ENCODE measurements around the gene DOCK2. TPM values are rescaled to one million over a fixed set of nuclear protein-coding genes. Genes with fewer than 3 reads are reported as not detected.

The DOCK2 gene
- total and polyA plus RNA-seq, 2 of the 8 experiments (the other 6 are each of a cell fraction or from before 2014, with no cell fraction given): 3.9 to 5.7 TPM

DNA sequence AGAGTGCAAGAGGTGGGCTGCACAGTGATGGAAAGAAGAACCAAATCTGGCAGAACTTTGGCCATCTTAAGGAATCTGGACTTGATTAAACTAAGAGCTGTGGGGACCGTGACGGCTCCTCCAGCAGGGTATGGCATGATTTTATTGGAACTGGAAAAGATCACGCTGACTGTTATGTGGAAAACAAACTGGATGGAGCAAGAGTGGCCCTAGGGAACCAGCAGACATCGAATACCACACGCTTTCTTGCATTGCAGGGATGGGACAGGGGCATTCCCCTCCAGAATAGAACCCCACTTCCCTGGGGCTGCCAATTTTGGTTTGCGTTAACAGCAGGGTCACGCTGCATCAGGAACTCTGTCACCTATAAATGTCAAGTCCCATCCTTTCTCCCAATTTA lies 304.5 kb downstream of the DOCK2 start:
- Histone ChIP-seq H2BK15ac (ENCODE audit: low read length) (no peak overlapping the region), H4K8ac (ENCODE audit: extremely low read depth, insufficient read depth, low read length) (no peak overlapping the region), H3K23me2 (ENCODE audit: low read depth, low read length) (no peaks in the 10 kb centered on the region), H3K9me3 (ENCODE audit: insufficient read depth in 2 of 2, low read depth in 1 of 2, low read length in 1 of 2) (no peaks in the 10 kb centered on the region), H3K36me3 (ENCODE audit: control insufficient read depth in 2 of 4, insufficient read depth in 4 of 4, low read length in 3 of 4) (no peaks in the 10 kb centered on the region), H3K79me1 (ENCODE audit: low read depth, low read length) (no peaks in the 10 kb centered on the region), H2BK120ac (replicated peaks; ENCODE audit: low read depth, low read length) (no peak overlapping the region), H3K14ac (ENCODE audit: insufficient read length) (no peak overlapping the region), H3K56ac (replicated peaks; ENCODE audit: insufficient read length, low read depth, low read length) (no peak overlapping the region), H4K5ac (ENCODE audit: insufficient read length, low read depth, low read length) (no peak overlapping the region), H3K79me2 (ENCODE audit: control insufficient read depth in 1 of 2, insufficient read depth in 2 of 2, low read length in 2 of 2) (no peaks in the 10 kb centered on the region), H3K23ac (ENCODE audit: insufficient read length) (no peak overlapping the region), H3K4me3 (ENCODE audit: extremely low read depth in 1 of 4, insufficient read depth in 2 of 4, low read depth in 3 of 4, low read length in 4 of 4) (no peak overlapping the region), H2AK5ac (ENCODE audit: low read depth, low read length) (no peak overlapping the region), H3K4me1 (replicated peaks in 1 of 4; ENCODE audit: control insufficient read depth in 3 of 4, insufficient read depth in 4 of 4, low read length in 3 of 4) (peaks cover 5 to 7% (median 5%) of the 10 kb centered on the region in 4 experiments; a peak in 6 of 7 replicates), H3K27ac (ENCODE audit: low read depth, low read length) (no peak overlapping the region), H3K4me2 (ENCODE audit: insufficient read depth in 1 of 2, low read depth in 2 of 2, low read length in 2 of 2) (no peak overlapping the region), H4K20me1 (replicated peaks in 1 of 2; ENCODE audit: control insufficient read depth in 1 of 2, insufficient read depth in 2 of 2, low read length in 2 of 2) (no peaks in the 10 kb centered on the region), H3K18ac (ENCODE audit: extremely low read depth, low read length) (no peak overlapping the region), H2BK12ac (ENCODE audit: low read depth, low read length) (no peak overlapping the region), H2BK5ac (ENCODE audit: low read depth, low read length) (no peak overlapping the region), H3K27me3 (replicated peaks in 1 of 4; ENCODE audit: control insufficient read depth in 3 of 4, extremely low read depth in 1 of 4, insufficient read depth in 3 of 4, low read length in 3 of 4) (no peaks in the 10 kb centered on the region), H3K4ac (replicated peaks; ENCODE audit: insufficient read length, low read depth, low read length) (no peak overlapping the region), H3K9ac (replicated peaks in 1 of 4; ENCODE audit: extremely low read depth in 1 of 4, low read depth in 3 of 4, low read length in 3 of 4) (no peak overlapping the region), H4K91ac (replicated peaks; ENCODE audit: insufficient read length, low read length) (no peak overlapping the region), H2BK20ac (ENCODE audit: low read length) (no peak overlapping the region), H2AFZ (ENCODE audit: low read length) (no peak overlapping the region)
- ChIA-PET POLR2A (ENCODE audit: partially characterized antibody) (no interaction called here), CTCF (ENCODE audit: partially characterized antibody) (interaction anchor here (1.0 kb wide), 1 partner anchor 16 kb away, joined by 3 read pairs; no protein-coding TSS in a partner anchor)
- TF ChIP-seq RBBP5 (IDR thresholded peaks at IDR 0.05; ENCODE audit: borderline replicate concordance, low read depth, low read length) (no peak), SAP30 (IDR thresholded peaks at IDR 0.05; ENCODE audit: insufficient read depth, insufficient replicate concordance, low read length) (no peak), E2F6 (IDR thresholded peaks at IDR 0.05) (no peak), EGR1 (IDR thresholded peaks at IDR 0.05; ENCODE audit: borderline replicate concordance, low read depth, low read length) (no peak), BACH1 (IDR thresholded peaks at IDR 0.05; ENCODE audit: low read length) (no peak), SP2 (IDR thresholded peaks at IDR 0.05; ENCODE audit: low read length) (no peak), RXRA (IDR thresholded peaks at IDR 0.05; ENCODE audit: insufficient read depth, low read depth, low read length) (no peak), CHD2 (IDR thresholded peaks at IDR 0.05; ENCODE audit: low read length) (no peak), ATF3 (IDR thresholded peaks at IDR 0.05; ENCODE audit: insufficient read depth, low read depth, low read length) (no peak), GABPA (IDR thresholded peaks at IDR 0.05; ENCODE audit: borderline replicate concordance, insufficient read depth, low read length) (no peak), CTBP2 (IDR thresholded peaks at IDR 0.05; ENCODE audit: borderline replicate concordance, insufficient read depth, insufficient read length, low read length) (no peak), POU5F1 (IDR thresholded peaks at IDR 0.05; ENCODE audit: low read depth, low read length) (no peak), SIRT6 (IDR thresholded peaks at IDR 0.05; ENCODE audit: low read length) (no peak)
- DNase-seq (ENCODE audit: low read depth in 1 of 2, low spot score in 2 of 2) (no peak), FAIRE-seq (no peak)
- 88% methylated on average over 7 of the region's 7 CpGs; no CpG with 5 or more reads in 1 of the 2 experiments for WGBS, 2 experiments (ENCODE audit: extremely low coverage in 1 of 2, insufficient coverage in 1 of 2, insufficient read length in 1 of 2, insufficient replicate concordance in 2 of 2, low coverage in 1 of 2, low lambda C conversion rate in 2 of 2, missing lambda C conversion rate in 1 of 2)
